ENCODE results near the gene ARMC9.

Gene ARMC9

GRCh38 chr2:231355508-231356465, 157.4 kb downstream of the ARMC9 start:
- ChIA-PET CTCF (interaction anchor here (0.7 kb wide), 1 partner anchor 50 kb away, joined by 3 read pairs; no protein-coding TSS in a partner anchor), POLR2A (no interaction called here)
- H3K4me1 ChIP-seq (ENCODE audit: control insufficient read depth, insufficient read depth, low read length) = no peaks in the 10 kb centered on the region
- H3K4me3 ChIP-seq (ENCODE audit: low read depth, low read length) = no peak overlapping the region
- TF ChIP-seq ZNF426 (tag by site-specific recombination; IDR thresholded peaks at IDR 0.05) (no peak), ZBTB11 (tag by site-specific recombination; conservative IDR thresholded peaks at IDR 0.05; ENCODE audit: low read depth) (no peak), ZNF701 (tag by site-specific recombination; IDR thresholded peaks at IDR 0.05) (no peak), ZBTB17 (tag by site-specific recombination; IDR thresholded peaks at IDR 0.05) (no peak), ZNF157 (tag by site-specific recombination; IDR thresholded peaks at IDR 0.05) (no peak), ZNF747 (tag by site-specific recombination; IDR thresholded peaks at IDR 0.05) (no peak)
- H3K36me3 ChIP-seq (ENCODE audit: control insufficient read depth in 2 of 2, insufficient read depth in 1 of 2, low read length in 2 of 2) = peaks cover 0 to under 1% of the 10 kb centered on the region in 2 experiments; a peak in 1 of 3 replicates
- H3K9me3 ChIP-seq (ENCODE audit: control insufficient read depth, insufficient read depth, low read depth, low read length) = no peaks in the 10 kb centered on the region
- H3K27ac ChIP-seq (ENCODE audit: extremely low read depth, low read depth, low read length) = no peak overlapping the region

- no peak for TF ChIP-seq HOXC10 (CRISPR knock-in tag; IDR thresholded peaks at IDR 0.05)
- no peak for TF ChIP-seq ZNF654 (tag by site-specific recombination; IDR thresholded peaks at IDR 0.05; ENCODE audit: low read depth)
- no peak for TF ChIP-seq ZNF561 (tag by site-specific recombination; IDR thresholded peaks at IDR 0.05; ENCODE audit: borderline replicate concordance)
- no peak for TF ChIP-seq ZNF19 (tag by site-specific recombination; IDR thresholded peaks at IDR 0.05; ENCODE audit: low read depth)
- no peak for TF ChIP-seq HOXD13 (CRISPR knock-in tag; IDR thresholded peaks at IDR 0.05; ENCODE audit: borderline replicate concordance)
- no peak for TF ChIP-seq ZNF596 (tag by site-specific recombination; IDR thresholded peaks at IDR 0.05)
- TF ChIP-seq ZNF704 (tag by site-specific recombination; IDR thresholded peaks at IDR 0.05) = no peak
- TF ChIP-seq FEZF1 (tag by site-specific recombination; IDR thresholded peaks at IDR 0.05) = no peak
- TF ChIP-seq ZNF37A (tag by site-specific recombination; IDR thresholded peaks at IDR 0.05) = no peak
- H3K4me1 ChIP-seq (ENCODE audit: control insufficient read depth, insufficient read depth, low read length) = no peaks in the 10 kb centered on the region
- H3K4me3 ChIP-seq (ENCODE audit: low read depth, low read length) = no peak overlapping the region
- ChIA-PET POLR2A (no interaction called here), CTCF (interaction anchor here (0.7 kb wide), 1 partner anchor 49 kb away, joined by 3 read pairs; no protein-coding TSS in a partner anchor)
- no peak overlapping the region for H3K27ac ChIP-seq (ENCODE audit: extremely low read depth, low read depth, low read length)
- H3K9me3 ChIP-seq (ENCODE audit: control insufficient read depth, insufficient read depth, low read depth, low read length) = no peaks in the 10 kb centered on the region
- H3K36me3 ChIP-seq (ENCODE audit: control insufficient read depth in 2 of 2, insufficient read depth in 1 of 2, low read length in 2 of 2) = peaks cover 0 to 3% of the 10 kb centered on the region in 2 experiments; a peak in 1 of 3 replicates
Observed at GRCh38 chr2:231356466-231356844, 158.0 kb downstream of the ARMC9 start.

GRCh38 chr2:231357048-231357447, 158.6 kb downstream of the ARMC9 start:
- POLR2A ChIA-PET = no interaction called here
- Histone ChIP-seq H3K27ac (ENCODE audit: extremely low read depth, low read depth, low read length) (no peak overlapping the region), H3K4me1 (ENCODE audit: control insufficient read depth, insufficient read depth, low read length) (no peaks in the 10 kb centered on the region), H3K36me3 (ENCODE audit: control insufficient read depth in 2 of 2, insufficient read depth in 1 of 2, low read length in 2 of 2) (peaks cover 0 to 3% of the 10 kb centered on the region in 2 experiments; a peak in 1 of 3 replicates), H3K9me3 (ENCODE audit: control insufficient read depth, insufficient read depth, low read depth, low read length) (no peaks in the 10 kb centered on the region), H3K4me3 (ENCODE audit: low read depth, low read length) (no peak overlapping the region)
- CTCF ChIA-PET = no interaction called here
- TF ChIP-seq PRDM1 (tag by site-specific recombination; IDR thresholded peaks at IDR 0.05) = no peak
- TF ChIP-seq ZNF18 (tag by site-specific recombination; IDR thresholded peaks at IDR 0.05) = no peak
- TF ChIP-seq SCRT2 (tag by site-specific recombination; IDR thresholded peaks at IDR 0.05) = no peak
- no peak for TF ChIP-seq ZNF529 (tag by site-specific recombination; IDR thresholded peaks at IDR 0.05; ENCODE audit: insufficient replicate concordance)
- no peak for TF ChIP-seq ZNF837 (tag by site-specific recombination; IDR thresholded peaks at IDR 0.05)
- no peak for TF ChIP-seq ZNF830 (tag by site-specific recombination; IDR thresholded peaks at IDR 0.05; ENCODE audit: low read depth)
- no peak for TF ChIP-seq ZNF596 (tag by site-specific recombination; IDR thresholded peaks at IDR 0.05)
- no peak for TF ChIP-seq ZIC2 (tag by site-specific recombination; IDR thresholded peaks at IDR 0.05)
- TF ChIP-seq ZNF670 (tag by site-specific recombination; IDR thresholded peaks at IDR 0.05; ENCODE audit: low read depth) = no peak
